PFSK-1 (cell line): ENCODE data around the gene ERC2.

Source experiments
- FOXP2 ChIP-seq: optimal IDR thresholded peaks from 2 replicates; pipeline ENCODE3; 2011; ENCODE audit warnings: borderline replicate concordance, control low read depth, inconsistent platforms; ENCODE audit not compliant: insufficient read depth; ENCODE audit errors: extremely low read length, extremely low read depth
- POLR2AphosphoS5 ChIP-seq: IDR thresholded peaks from 2 replicates; pipeline ENCODE4 v1.6.1; 2012; ENCODE audit warnings: low read depth, mild to moderate bottlenecking, control low read depth, low read length, moderate library complexity
- REST ChIP-seq, 2 experiments: IDR thresholded peaks; 2 replicates each; pipeline versions ENCODE4 v1.6.1 to v1.8.0; 2011 to 2012; ENCODE audit warnings: low read depth in 2 of 2, low read length in 2 of 2, control low read depth in 1 of 2, inconsistent platforms in 1 of 2, mild to moderate bottlenecking in 1 of 2, moderate library complexity in 1 of 2; ENCODE audit not compliant: insufficient read depth in 1 of 2
- SIN3A ChIP-seq: IDR thresholded peaks from 2 replicates; pipeline ENCODE4 v1.6.1; 2012; ENCODE audit warnings: mild to moderate bottlenecking, low read length, moderate library complexity, borderline replicate concordance; ENCODE audit not compliant: insufficient read depth
- TAF1 ChIP-seq: IDR thresholded peaks from 2 replicates; pipeline ENCODE4 v1.6.1; 2012; ENCODE audit warnings: low read length, control low read depth, borderline replicate concordance; ENCODE audit not compliant: insufficient read depth

The ERC2 gene

GRCh38 chr3:56366641-56367162, 101.6 kb downstream of the ERC2 start:
- no peak for TF ChIP-seq FOXP2
- no peak for TF ChIP-seq SIN3A
- no peak for TF ChIP-seq REST (IDR thresholded peaks at IDR 0.05; ENCODE audit: insufficient read depth in 1 of 2, low read depth in 2 of 2, low read length in 2 of 2)
- no peak for TF ChIP-seq POLR2AphosphoS5
- no peak for TF ChIP-seq TAF1

- TF ChIP-seq SIN3A: no peak
- no peak for TF ChIP-seq REST (IDR thresholded peaks at IDR 0.05; ENCODE audit: insufficient read depth in 1 of 2, low read depth in 2 of 2, low read length in 2 of 2)
- no peak for TF ChIP-seq TAF1
- no peak for TF ChIP-seq POLR2AphosphoS5
- no peak for TF ChIP-seq FOXP2
Measured at GRCh38 chr3:56365905-56366640, 102.2 kb downstream of the ERC2 start.

- no peak for TF ChIP-seq TAF1
- no peak for TF ChIP-seq FOXP2
- no peak for TF ChIP-seq REST (IDR thresholded peaks at IDR 0.05; ENCODE audit: insufficient read depth in 1 of 2, low read depth in 2 of 2, low read length in 2 of 2)
- TF ChIP-seq POLR2AphosphoS5: no peak
- no peak for TF ChIP-seq SIN3A
Measured at GRCh38 chr3:56364665-56365064, 103.6 kb downstream of the ERC2 start.

GRCh38 chr3:56363720-56364119, 104.5 kb downstream of the ERC2 start:
- TF ChIP-seq FOXP2: no peak

GRCh38 chr3:56361731-56362130, 106.5 kb downstream of the ERC2 start:
- TF ChIP-seq REST (IDR thresholded peaks at IDR 0.05; ENCODE audit: insufficient read depth in 1 of 2, low read depth in 2 of 2, low read length in 2 of 2): no peak
- no peak for TF ChIP-seq TAF1
- TF ChIP-seq FOXP2: no peak
- no peak for TF ChIP-seq SIN3A
- no peak for TF ChIP-seq POLR2AphosphoS5
